GM12878 (cell line): Measurements from ENCODE around the gene RAD23B. TPM values are rescaled to one million over a fixed set of nuclear protein-coding genes. Genes with fewer than 3 reads are reported as not detected.

Source experiments
- ATAC-seq: fragments of 200-7000 bp; cut with Tn5 transposase; 3 replicates; pipeline ENCODE4 v1.9.1; 2020; ENCODE audit warnings: mild to moderate bottlenecking, moderate library complexity
- BruUV-seq: library from RNA; stranded (reverse); fragments of 400-500 nt; replicated peaks from 2 replicates; lab custom pipeline; 2021; lab: Mats Ljungman, UMichigan
- CTCF ChIA-PET: fragments of 300-600 bp; sonication (Branson Sonifier 250); formaldehyde crosslinking; extraction: SDS; loops from one replicate; lab custom pipeline; 2021; ENCODE audit warnings: inconsistent platforms; lab: Yijun Ruan, JAX
- POLR2A ChIA-PET: fragments of 350-600 bp; formaldehyde crosslinking; extraction: SDS; loops from one replicate; lab custom pipeline; 2021; ENCODE audit warnings: inconsistent platforms; lab: Charles Lee
- RAD21 ChIA-PET: fragments of 300-600 bp; sonication (Branson Sonifier 250); formaldehyde crosslinking; loops from one replicate; lab custom pipeline; 2023; ENCODE audit warnings: antibody characterized with exemption; ENCODE audit not compliant: unreplicated experiment; lab: Charles Lee
- SMC1A ChIA-PET: fragments of 300-600 bp; sonication (Branson Sonifier 250); formaldehyde crosslinking; loops from one replicate; lab custom pipeline; 2023; ENCODE audit not compliant: unreplicated experiment, uncharacterized antibody; lab: Charles Lee
- DNase-seq: peaks from one replicate; pipeline ENCODE4 v3.0.0-alpha.2; 2011; ENCODE audit warnings: low read depth, low spot score
- FAIRE-seq: peaks from 3 replicates; lab custom pipeline; 2011; peaks lifted over from hg19 to GRCh38; lab: Jason Lieb, UNC
- H2AFZ ChIP-seq: 2 replicates; pipeline ENCODE4 v1.6.0; 2011; ENCODE audit warnings: low read depth, low read length, control low read depth; ENCODE audit not compliant: control insufficient read depth
- H3K27ac ChIP-seq: 2 replicates; pipeline ENCODE4 v1.5.1; 2011; ENCODE audit warnings: control low read depth; ENCODE audit not compliant: control insufficient read depth, insufficient read depth
- H3K27me3 ChIP-seq, 2 experiments: replicated peaks in 1 of 2; 2 replicates each; pipeline versions ENCODE4 v1.6.0 to v1.6.1; 2011; ENCODE audit warnings: low read length in 1 of 2; ENCODE audit not compliant: control insufficient read depth in 2 of 2, insufficient read depth in 2 of 2
- H3K36me3 ChIP-seq, 2 experiments: 2 replicates each; pipeline ENCODE4 v1.5.1; 2011; ENCODE audit warnings: low read length in 1 of 2; ENCODE audit not compliant: control insufficient read depth in 2 of 2, insufficient read depth in 2 of 2
- H3K4me1 ChIP-seq: 2 replicates; pipeline ENCODE4 v1.6.1; 2011; ENCODE audit warnings: mild to moderate bottlenecking, low read length, moderate library complexity, mixed read lengths; ENCODE audit not compliant: control insufficient read depth, insufficient read depth
- H3K4me2 ChIP-seq: 2 replicates; pipeline ENCODE4 v1.6.0; 2011; ENCODE audit warnings: control low read depth; ENCODE audit not compliant: control insufficient read depth, insufficient read depth
- H3K4me3 ChIP-seq: fragments of 200-600 bp; sonication (generic); 2 replicates; pipeline ENCODE4 v1.5.1; 2016
- H3K79me2 ChIP-seq: 2 replicates; pipeline ENCODE4 v1.6.0; 2011; ENCODE audit warnings: low read length; ENCODE audit not compliant: control insufficient read depth, insufficient read depth
- H3K9ac ChIP-seq: 2 replicates; pipeline ENCODE4 v1.8.0; 2011; ENCODE audit warnings: low read length, control low read depth, mixed read lengths; ENCODE audit not compliant: control insufficient read depth, insufficient read depth
- H3K9me3 ChIP-seq: replicated peaks from 3 replicates; pipeline ENCODE4 v1.5.1; 2011; ENCODE audit warnings: mild to moderate bottlenecking, low read length; ENCODE audit not compliant: control insufficient read depth, insufficient read depth
- H4K20me1 ChIP-seq: 2 replicates; pipeline ENCODE4 v1.6.0; 2011; ENCODE audit not compliant: control insufficient read depth, insufficient read depth
- CEBPZ ChIP-seq: fragments of 150-350 bp; IDR thresholded peaks from 2 replicates; pipeline ENCODE4 v1.6.1; 2016; ENCODE audit warnings: low read depth, low read length
- EED ChIP-seq: sonication (generic); IDR thresholded peaks from 2 replicates; pipeline ENCODE4 v1.6.1; 2016; ENCODE audit warnings: antibody characterized with exemption, low read depth
- EZH2 ChIP-seq: IDR thresholded peaks from 2 replicates; pipeline ENCODE4 v1.6.1; 2012; ENCODE audit warnings: low read depth, mild to moderate bottlenecking, control low read depth, inconsistent platforms, low read length, borderline replicate concordance; ENCODE audit not compliant: control insufficient read depth
- HDAC6 ChIP-seq: fragments of 200-600 bp; sonication (generic); IDR thresholded peaks from one replicate; pipeline ENCODE4 v1.8.0; 2017; ENCODE audit warnings: antibody characterized with exemption; ENCODE audit not compliant: unreplicated experiment
- HDGF ChIP-seq: fragments of 450-650 bp; IDR thresholded peaks from 2 replicates; pipeline ENCODE4 v1.6.1; 2016; ENCODE audit warnings: antibody characterized with exemption
- IKZF2 ChIP-seq, 2 experiments: fragments of 450-650 bp; IDR thresholded peaks; 2 replicates each; pipeline ENCODE4 v1.6.1; 2017; ENCODE audit warnings: mild to moderate bottlenecking in 2 of 2, moderate library complexity in 2 of 2
- JUNB ChIP-seq: IDR thresholded peaks from 2 replicates; pipeline ENCODE4 v1.6.1; 2016; ENCODE audit warnings: antibody characterized with exemption, mild to moderate bottlenecking
- MTA2 ChIP-seq: fragments of 450-650 bp; IDR thresholded peaks from 2 replicates; pipeline ENCODE4 v1.6.1; 2016; ENCODE audit warnings: low read depth, mild to moderate bottlenecking, moderate library complexity
- PAX5 ChIP-seq: IDR thresholded peaks from 2 replicates; pipeline ENCODE4 v1.6.1; 2011; ENCODE audit warnings: low read depth, low read length, borderline replicate concordance
- RAD21 ChIP-seq: IDR thresholded peaks from 2 replicates; pipeline ENCODE4 v1.6.1; 2011; ENCODE audit warnings: mild to moderate bottlenecking, low read depth, low read length, moderate library complexity; ENCODE audit not compliant: insufficient read depth
- SKIL ChIP-seq: fragments of 450-650 bp; IDR thresholded peaks from 2 replicates; pipeline ENCODE4 v1.6.1; 2017; ENCODE audit warnings: mild to moderate bottlenecking, low read depth, inconsistent platforms; ENCODE audit not compliant: poor library complexity, severe bottlenecking
- TBL1XR1 ChIP-seq: IDR thresholded peaks from 2 replicates; pipeline ENCODE4 v1.6.1; 2012; ENCODE audit warnings: low read depth, low read length, improper control_type of control experiment
- TCF3 ChIP-seq: IDR thresholded peaks from 2 replicates; pipeline ENCODE4 v1.6.1; 2012; ENCODE audit warnings: low read depth, mild to moderate bottlenecking, low read length, borderline replicate concordance; ENCODE audit not compliant: insufficient read depth
- ZBED1 ChIP-seq: IDR thresholded peaks from 2 replicates; pipeline ENCODE4 v1.6.1; 2016; ENCODE audit warnings: borderline replicate concordance
- ZBTB33 ChIP-seq: fragments of 450-650 bp; IDR thresholded peaks from 2 replicates; pipeline ENCODE4 v1.6.1; 2017; ENCODE audit warnings: mild to moderate bottlenecking
- WGBS: methylation state at CpG from one replicate; pipeline ENCODE4 v1.1.6; 2016; ENCODE audit warnings: low lambda C conversion rate; ENCODE audit not compliant: insufficient replicate concordance, insufficient coverage; ENCODE audit errors: missing lambda C conversion rate; 5-methylcytosine and 5-hydroxymethylcytosine counted together
- in situ Hi-C: fragments of 300-500 bp; cut with MboI; formaldehyde crosslinking; loops from 9 replicates; pipeline ENCODE4 v1.14.3; 2018; ENCODE audit warnings: mixed read lengths
- intact Hi-C: fragments of 100-400 bp; cut with micrococcal nuclease; formaldehyde crosslinking; loops from one replicate; pipeline ENCODE4 v1.14.2; 2022; ENCODE audit not compliant: unreplicated experiment
- polyA plus RNA-seq, 11 experiments: library from polyadenylated mRNA; depleted of rRNA in 4 of 11; unstranded in 6 of 11; stranded (reverse) in 5 of 11; fragments of >200 nt; fragmentation: Nextera tagmentation in 4 of 11; fragmentation: Illumina TruSeq in 1 of 11; extraction: Ambion mirVana in 4 of 11; extraction: Trizol in 1 of 11; gene quantifications; 1 replicate in 1 of 11; 2 replicates in 10 of 11; pipeline versions ENCODE4 v1.2.1 to v1.2.3, GENCODE V29; 2011 to 2016; ENCODE audit warnings: inconsistent platforms in 2 of 11, missing spikeins in 2 of 11, low read depth in 1 of 11
- total RNA-seq, 4 experiments: library from RNA; depleted of rRNA in 3 of 4; stranded (reverse); fragments of >200 nt in 3 of 4; fragmentation: Illumina TruSeq in 1 of 4; extraction: Trizol in 1 of 4; gene quantifications; 2 replicates each; pipeline versions ENCODE4 v1.2.1 to v1.2.3, GENCODE V29; 2013 to 2021

Gene RAD23B
- total and polyA plus RNA-seq, 10 of the 15 experiments (the other 5 are each of a cell fraction or from before 2014, with no cell fraction given): 10.3 to 256 (median 54.6) TPM

- ChIA-PET SMC1A (interaction anchor here (0.6 to 14.0 kb wide), 27 partner anchors 8 to 104 kb away, joined by 3 to 187 read pairs (median 6); partner anchors contain the start of gene RAD23B), POLR2A (interaction anchor here (0.9 to 2.3 kb wide), 5 partner anchors 11 to 65 kb away, joined by 3 to 9 read pairs (median 5); no protein-coding TSS in a partner anchor), RAD21 (interaction anchor here (0.8 to 4.8 kb wide), 16 partner anchors 12 to 104 kb away, joined by 3 to 41 read pairs (median 5); partner anchors contain the start of gene RAD23B), CTCF (interaction anchor here (0.9 to 12.1 kb wide), 22 partner anchors 11 to 1324 kb away, joined by 3 to 149 read pairs (median 5); partner anchors contain the start of gene RAD23B)
- no TSS peak for BruUV-seq
- intact Hi-C loops (no loop called here), in situ Hi-C loops (no loop called here)
- no peak for DNase-seq
- H3K4me3 ChIP-seq: no peak overlapping the region
- H3K9ac ChIP-seq: no peak overlapping the region
- TF ChIP-seq EED (no peak), SKIL (no peak), JUNB (no peak), CEBPZ (no peak), ZBED1 (no peak), EZH2 (no peak), MTA2 (no peak), TCF3 (no peak), PAX5 (no peak), TBL1XR1 (no peak), HDAC6 (no peak), RAD21 (no peak), HDGF (no peak), ZBTB33 (no peak), IKZF2 (IDR thresholded peaks at IDR 0.05) (no peak)
- no peaks in the 10 kb centered on the region for H3K27me3 ChIP-seq
- H3K79me2 ChIP-seq: no peaks in the 10 kb centered on the region
- no peaks in the 10 kb centered on the region for H3K9me3 ChIP-seq
- H3K4me1 ChIP-seq: no peaks in the 10 kb centered on the region
- peak; percentile 15; the same call in 1 of the 3 replicates for ATAC-seq
- H4K20me1 ChIP-seq: no peaks in the 10 kb centered on the region
- no peaks in the 10 kb centered on the region for H3K36me3 ChIP-seq
- no peak overlapping the region for H2AFZ ChIP-seq
- FAIRE-seq: no peak
- H3K4me2 ChIP-seq: no peak overlapping the region
- WGBS: 40% methylated on average over 2 of the region's 2 CpGs
- no peak overlapping the region for H3K27ac ChIP-seq
These were observed 42.8 kb upstream of the RAD23B start for GRCh38 chr9:107240260-107240659.
